Bronchial epithelial cell (primary cell): Measurements from ENCODE around the gene ARHGAP10. TPM values are rescaled to one million over a fixed set of nuclear protein-coding genes. Genes with fewer than 3 reads are reported as not detected.

Source experiments
- DNase-seq: peaks from one replicate; pipeline ENCODE4 v3.0.0-alpha.2; 2010; ENCODE audit warnings: low read depth
- FAIRE-seq: peaks from 2 replicates; lab custom pipeline; 2011; peaks lifted over from hg19 to GRCh38; lab: Jason Lieb, UNC
- H3K27me3 ChIP-seq: 2 replicates; pipeline ENCODE4 v1.5.1; 2011; ENCODE audit warnings: low read length; ENCODE audit not compliant: control insufficient read depth, insufficient read depth
- H3K36me3 ChIP-seq: 2 replicates; pipeline ENCODE4 v1.5.1; 2011; ENCODE audit warnings: low read length; ENCODE audit not compliant: control insufficient read depth, insufficient read depth
- H3K4me3 ChIP-seq: 2 replicates; pipeline ENCODE4 v1.5.1; 2011; ENCODE audit warnings: mild to moderate bottlenecking, low read depth, low read length, control low read depth
- total RNA-seq: library from RNA; depleted of rRNA; stranded (reverse); fragments of >200 nt; gene quantifications from 2 replicates; pipeline ENCODE4 v1.2.1, GENCODE V29; 2014
- TF ChIP-seq, protein P1 (sequence below): IDR thresholded peaks from 2 replicates; pipeline ENCODE4 v1.5.1; 2011; ENCODE audit warnings: mild to moderate bottlenecking, moderate library complexity, low read length, control low read depth, inconsistent platforms; ENCODE audit not compliant: insufficient read depth, severe bottlenecking

ARHGAP10 gene
- total RNA-seq, 1 donor from 2014 or later = 8.4 TPM

DNA sequence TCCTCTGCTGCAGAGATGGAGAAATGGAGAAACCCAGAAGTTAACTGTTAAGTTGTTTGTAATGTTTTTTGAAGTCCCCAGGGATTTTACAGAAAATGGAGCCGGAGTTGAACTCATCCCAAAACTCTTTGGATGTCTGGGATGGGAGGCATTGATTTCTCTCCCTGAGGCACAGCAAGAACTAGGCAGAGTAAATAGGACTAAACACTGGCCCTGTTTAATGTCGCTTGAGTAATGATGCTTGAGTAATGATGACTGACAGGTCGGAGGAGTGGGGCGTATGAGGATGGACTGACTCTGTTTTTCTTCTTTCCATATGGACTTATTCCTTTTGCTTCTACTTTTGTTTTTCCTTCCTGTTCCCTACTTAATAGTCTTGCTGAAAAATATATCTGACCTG, 69.9 kb downstream of the ARHGAP10 start:
- Histone ChIP-seq H3K36me3 (no peaks in the 10 kb centered on the region), H3K27me3 (no peaks in the 10 kb centered on the region), H3K4me3 (no peak overlapping the region)
- DNase-seq (no peak), FAIRE-seq (no peak)
- TF ChIP-seq, protein P1, sequence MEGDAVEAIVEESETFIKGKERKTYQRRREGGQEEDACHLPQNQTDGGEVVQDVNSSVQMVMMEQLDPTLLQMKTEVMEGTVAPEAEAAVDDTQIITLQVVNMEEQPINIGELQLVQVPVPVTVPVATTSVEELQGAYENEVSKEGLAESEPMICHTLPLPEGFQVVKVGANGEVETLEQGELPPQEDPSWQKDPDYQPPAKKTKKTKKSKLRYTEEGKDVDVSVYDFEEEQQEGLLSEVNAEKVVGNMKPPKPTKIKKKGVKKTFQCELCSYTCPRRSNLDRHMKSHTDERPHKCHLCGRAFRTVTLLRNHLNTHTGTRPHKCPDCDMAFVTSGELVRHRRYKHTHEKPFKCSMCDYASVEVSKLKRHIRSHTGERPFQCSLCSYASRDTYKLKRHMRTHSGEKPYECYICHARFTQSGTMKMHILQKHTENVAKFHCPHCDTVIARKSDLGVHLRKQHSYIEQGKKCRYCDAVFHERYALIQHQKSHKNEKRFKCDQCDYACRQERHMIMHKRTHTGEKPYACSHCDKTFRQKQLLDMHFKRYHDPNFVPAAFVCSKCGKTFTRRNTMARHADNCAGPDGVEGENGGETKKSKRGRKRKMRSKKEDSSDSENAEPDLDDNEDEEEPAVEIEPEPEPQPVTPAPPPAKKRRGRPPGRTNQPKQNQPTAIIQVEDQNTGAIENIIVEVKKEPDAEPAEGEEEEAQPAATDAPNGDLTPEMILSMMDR = no peak

DNA sequence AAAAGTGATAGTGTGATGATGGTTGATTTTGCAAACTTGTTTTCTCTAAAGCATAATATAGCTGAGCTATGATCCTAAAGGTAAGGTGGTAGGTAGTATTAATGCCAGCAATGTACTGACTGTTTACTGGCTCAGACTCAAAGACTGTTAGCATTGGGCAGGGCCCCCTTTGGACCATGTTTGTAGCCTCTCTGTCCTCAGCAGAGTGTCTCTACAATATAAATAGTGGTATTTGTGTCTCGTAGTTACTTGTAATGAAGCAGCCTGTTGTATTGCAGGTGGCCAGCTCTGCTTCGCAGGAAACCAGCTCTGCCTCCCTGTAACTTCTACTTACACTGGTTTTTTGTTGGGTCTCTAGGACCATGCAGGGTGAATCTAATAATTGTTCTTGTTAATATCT, 70.5 kb downstream of the ARHGAP10 start:
- Histone ChIP-seq H3K36me3 (no peaks in the 10 kb centered on the region), H3K4me3 (no peak overlapping the region), H3K27me3 (no peaks in the 10 kb centered on the region)
- DNase-seq = no peak
- TF ChIP-seq, protein P1 = no peak
- no peak for FAIRE-seq

DNA sequence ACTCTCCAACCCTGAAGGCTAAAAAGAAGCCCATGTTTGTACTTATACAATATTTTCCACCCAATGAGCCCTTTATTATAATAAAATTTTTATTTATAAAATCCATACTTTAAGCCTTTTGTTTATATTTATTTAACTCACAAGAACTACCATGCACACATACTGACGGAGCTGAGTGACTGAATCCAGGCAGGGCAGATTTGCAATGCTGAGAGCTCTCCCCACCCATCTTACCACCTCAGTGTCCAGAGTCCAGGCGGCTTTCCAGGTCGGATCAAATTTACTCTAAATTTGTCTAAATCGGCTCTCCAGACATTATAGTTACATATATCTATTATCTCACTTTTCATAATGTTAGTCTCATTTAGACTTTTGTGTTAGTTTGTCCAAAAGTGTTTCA, 74.1 kb downstream of the ARHGAP10 start:
- no peaks in the 10 kb centered on the region for H3K36me3 ChIP-seq
- H3K27me3 ChIP-seq = no peaks in the 10 kb centered on the region
- TF ChIP-seq, protein P1 = no peak
- no peak for DNase-seq
- FAIRE-seq = no peak
- H3K4me3 ChIP-seq = no peak overlapping the region

DNA sequence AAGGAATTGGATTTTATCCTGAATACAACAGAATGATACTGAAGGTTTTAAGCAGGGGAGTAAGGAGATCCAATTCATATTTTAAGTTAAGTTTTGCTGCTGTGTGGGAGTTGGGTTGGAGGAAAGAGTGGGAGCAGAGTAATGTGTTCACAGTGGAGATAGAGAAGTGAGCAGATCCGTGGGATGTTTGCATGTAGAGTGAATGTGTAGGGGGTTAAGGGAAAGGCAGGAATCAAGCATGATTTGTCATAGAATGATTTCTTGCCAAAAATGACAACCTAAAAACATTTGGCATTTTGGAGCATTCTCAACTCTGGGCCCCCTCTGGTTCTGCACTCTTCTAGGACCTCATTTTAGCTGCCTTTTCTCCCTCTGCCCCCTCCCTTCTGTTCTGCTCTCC, 76.6 kb downstream of the ARHGAP10 start:
- Histone ChIP-seq H3K4me3 (no peak overlapping the region), H3K36me3 (no peaks in the 10 kb centered on the region), H3K27me3 (peaks cover 4% of the 10 kb centered on the region)
- no peak for DNase-seq
- TF ChIP-seq, protein P1 = no peak
- no peak for FAIRE-seq

DNA sequence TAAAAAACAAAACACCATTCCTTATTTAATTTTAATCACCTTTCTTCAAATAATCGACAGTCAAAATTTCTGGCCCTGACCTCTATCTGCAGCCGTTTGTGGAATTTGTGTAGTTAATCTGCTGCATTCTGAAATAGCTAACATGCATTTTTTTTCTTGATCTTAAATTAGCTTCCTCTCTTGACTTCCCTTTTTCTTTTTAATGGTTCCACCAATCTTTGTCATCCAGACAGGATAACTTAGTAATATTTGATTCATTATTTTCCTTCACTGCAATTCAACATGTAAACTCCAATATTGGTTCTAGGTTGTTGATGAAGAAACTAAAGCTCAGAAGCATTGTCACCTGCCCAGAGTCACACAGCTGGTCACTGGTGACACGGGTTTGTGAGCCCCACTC, 77.3 kb downstream of the ARHGAP10 start:
- H3K36me3 ChIP-seq = no peaks in the 10 kb centered on the region
- FAIRE-seq = no peak
- TF ChIP-seq, protein P1 = no peak
- no peak overlapping the region for H3K4me3 ChIP-seq
- no peak for DNase-seq
- H3K27me3 ChIP-seq = peaks cover 4% of the 10 kb centered on the region

DNA sequence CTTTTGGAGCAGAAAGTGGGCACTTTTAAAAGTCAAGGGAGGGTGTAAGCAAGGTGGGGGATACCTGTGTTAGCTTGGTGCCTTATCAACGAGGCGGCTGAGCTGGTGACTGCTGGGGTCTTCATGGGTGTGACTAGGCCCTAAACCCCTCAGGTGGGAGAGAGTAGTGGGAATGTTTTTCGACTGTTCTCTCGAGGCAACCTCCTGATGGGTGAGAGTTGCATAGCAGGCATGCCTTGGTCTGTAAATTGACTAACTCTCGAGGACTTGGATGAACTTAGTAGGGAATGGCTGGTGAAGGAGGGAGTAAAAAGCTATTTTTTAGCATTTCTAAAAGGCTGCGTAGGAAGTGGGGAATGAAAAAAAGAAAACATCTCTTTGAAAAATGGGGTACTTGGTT, 80.0 kb downstream of the ARHGAP10 start:
- Histone ChIP-seq H3K4me3 (no peak overlapping the region), H3K27me3 (peaks cover 4% of the 10 kb centered on the region), H3K36me3 (no peaks in the 10 kb centered on the region)
- FAIRE-seq (no peak), DNase-seq (no peak)
- TF ChIP-seq, protein P1 = no peak
